C4-2B (cell line): ENCODE measurements around the gene POLR3C.

ENCODE experiments used
- H3K27ac ChIP-seq: fragments of 450-650 bp; 2 replicates; pipeline ENCODE4 v1.5.1; 2017
- CTCF ChIP-seq: fragments of 450-650 bp; conservative IDR thresholded peaks from 2 replicates; pipeline ENCODE4 v1.5.1; 2017; ENCODE audit warnings: mild to moderate bottlenecking
- ZFX ChIP-seq: fragments of 450-650 bp; IDR thresholded peaks from 2 replicates; pipeline ENCODE4 v1.6.1; 2017

The POLR3C gene

DNA sequence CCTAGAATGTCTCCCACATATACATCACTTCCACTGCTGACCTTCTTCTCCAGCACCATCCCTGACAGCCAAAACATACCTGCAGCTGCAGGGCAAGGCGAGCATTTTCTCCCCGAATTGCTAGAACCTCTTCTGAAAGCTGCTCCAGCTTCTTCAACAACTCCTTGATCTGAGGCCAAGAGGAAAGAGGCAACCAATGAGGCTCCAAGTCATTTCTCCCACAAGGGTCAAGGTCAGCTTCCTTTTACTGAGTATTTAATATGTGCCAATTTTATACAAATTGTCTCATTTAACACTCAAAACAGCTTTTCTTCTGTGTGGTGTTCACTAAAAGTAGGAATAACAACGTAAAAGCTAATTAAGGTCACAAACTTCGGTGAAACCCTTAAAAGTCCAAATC, 44.2 kb downstream of the POLR3C start:
- H3K27ac ChIP-seq: no peak overlapping the region
- no peak for TF ChIP-seq CTCF
- no peak for TF ChIP-seq ZFX

DNA sequence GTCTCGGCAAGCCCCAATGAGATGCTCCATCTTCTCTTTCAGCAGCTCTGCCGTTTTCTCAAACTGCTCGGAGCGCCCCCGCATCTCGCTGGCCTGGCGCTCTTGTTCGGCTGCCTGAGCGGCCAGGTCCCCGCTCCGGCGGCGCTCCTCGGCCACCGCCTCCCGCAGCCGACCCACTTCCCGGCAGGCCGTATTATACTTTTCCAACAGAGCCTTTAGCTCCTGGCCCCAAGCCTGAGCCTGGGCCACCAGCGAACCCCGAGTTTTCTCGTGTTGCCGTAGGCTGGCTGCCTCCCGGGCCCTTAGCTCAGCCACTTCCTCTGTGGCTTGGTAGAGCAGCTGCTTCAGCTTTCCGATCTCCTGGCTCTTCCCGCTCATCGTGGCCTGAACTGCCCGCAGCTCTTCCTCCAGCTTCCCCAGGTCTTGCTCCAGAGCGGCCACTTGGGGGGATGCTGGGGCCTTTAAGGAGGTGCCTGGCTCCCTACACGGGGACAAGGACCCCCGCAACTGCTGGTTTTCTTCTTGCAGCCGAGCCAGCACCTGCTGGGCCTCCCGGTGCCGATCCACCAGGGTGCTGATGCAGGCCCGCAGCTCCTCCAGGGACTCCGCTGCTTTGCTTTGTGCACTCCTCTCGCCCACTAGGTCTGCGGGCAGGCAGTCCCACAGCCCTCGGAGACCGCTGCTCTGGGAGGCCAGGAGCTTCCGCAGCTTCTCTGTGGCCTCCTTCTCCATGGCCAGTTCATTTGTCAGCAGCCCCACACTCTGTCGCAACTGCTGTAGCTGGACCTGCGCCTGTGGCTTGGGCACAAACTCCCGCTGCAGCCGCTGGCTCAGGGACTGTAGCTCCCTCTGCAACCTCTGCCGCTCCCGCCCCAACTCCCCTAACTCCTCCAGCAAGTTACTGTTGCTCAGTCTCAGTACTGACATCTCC, 48.3 kb downstream of the POLR3C start:
- TF ChIP-seq ZFX: no peak
- no peak for TF ChIP-seq CTCF
- no peak overlapping the region for H3K27ac ChIP-seq

- H3K27ac ChIP-seq: no peak overlapping the region
- TF ChIP-seq ZFX (no peak), CTCF (no peak)
These were observed 50.6 kb downstream of the POLR3C start for GRCh38 chr1:145874646-145875045.

- H3K27ac ChIP-seq: no peak overlapping the region
- TF ChIP-seq ZFX: no peak
- TF ChIP-seq CTCF: no peak
These were observed 54.0 kb downstream of the POLR3C start for GRCh38 chr1:145877923-145878486.

GRCh38 chr1:145878724-145879123, 54.7 kb downstream of the POLR3C start:
- H3K27ac ChIP-seq: no peak overlapping the region
- TF ChIP-seq ZFX (no peak), CTCF (no peak)

DNA sequence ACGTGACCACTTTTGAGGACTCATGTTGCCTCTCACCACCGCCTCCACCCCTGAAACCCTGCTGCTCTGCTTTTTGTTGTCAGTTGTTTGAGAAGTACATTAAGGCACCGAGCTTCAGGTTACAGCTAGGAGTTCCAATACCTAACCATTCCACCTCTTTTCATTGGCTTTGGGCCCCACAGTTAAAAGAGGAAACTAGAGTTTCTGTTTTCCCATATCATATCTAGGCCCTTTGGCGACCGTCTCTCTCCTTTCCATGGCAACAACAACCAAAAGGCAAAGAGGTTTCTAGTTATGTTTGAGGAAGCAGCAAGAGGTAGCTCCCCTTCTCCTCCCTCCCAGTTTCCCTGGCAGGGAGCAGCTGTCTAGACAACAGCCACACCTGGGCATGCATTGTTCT, 55.8 kb downstream of the POLR3C start:
- no peak overlapping the region for H3K27ac ChIP-seq
- TF ChIP-seq ZFX: no peak
- TF ChIP-seq CTCF: no peak

GRCh38 chr1:145884675-145885074, 60.7 kb downstream of the POLR3C start:
- no peak for TF ChIP-seq CTCF
- no peak for TF ChIP-seq ZFX
- no peak overlapping the region for H3K27ac ChIP-seq
